ENCODE measurements around the gene SPATA25.
"Not testable (repeated sequence)": the region's sequence is repeated elsewhere in the genome, so short reads cannot be mapped to it uniquely, and the experiment has no call there.

SPATA25 gene, protein sequence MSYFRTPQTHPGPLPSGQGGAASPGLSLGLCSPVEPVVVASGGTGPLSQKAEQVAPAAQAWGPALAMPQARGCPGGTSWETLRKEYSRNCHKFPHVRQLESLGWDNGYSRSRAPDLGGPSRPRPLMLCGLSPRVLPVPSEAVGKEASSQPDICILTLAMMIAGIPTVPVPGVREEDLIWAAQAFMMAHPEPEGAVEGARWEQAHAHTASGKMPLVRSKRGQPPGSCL

DNA sequence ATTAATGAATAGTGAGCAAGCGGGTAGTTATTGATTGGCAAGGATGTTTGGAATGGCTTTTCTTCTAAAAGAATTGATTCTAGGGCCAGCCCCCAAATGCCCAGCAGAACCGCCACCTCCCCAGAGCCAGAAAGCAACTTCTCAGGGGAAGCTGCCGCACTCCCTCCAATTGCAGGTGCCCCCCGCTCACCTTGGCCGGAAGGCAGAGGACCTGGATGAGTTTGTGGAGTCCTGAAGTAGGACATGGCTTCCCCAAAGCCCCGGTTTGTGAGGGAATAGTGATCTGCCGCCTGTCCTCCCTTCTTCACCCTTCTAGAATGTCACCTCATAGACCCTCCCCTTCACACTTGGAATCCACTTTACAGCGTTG lies at the start of gene SPATA25:
Gene SPATA25 (minus strand): TSS at position 277 of the 370 bp plus-strand sequence. CDS start 32 bp downstream, at position 245.
- Histone ChIP-seq H3K9me3 (ENCODE audit: control insufficient read depth, insufficient read depth, low read depth, low read length) (no peaks in the 10 kb centered on the region), H3K4me1 (ENCODE audit: control insufficient read depth, insufficient read depth, low read length) (no peaks in the 10 kb centered on the region), H3K4me3 (ENCODE audit: low read depth, low read length) (no peak within 1 kb of the TSS), H3K27me3 (ENCODE audit: control insufficient read depth, insufficient read depth, low read length) (no peaks in the 10 kb centered on the region), H3K27ac (ENCODE audit: low read depth, low read length) (no peak within 1 kb of the TSS), H3K9ac (ENCODE audit: low read length) (no peak within 1 kb of the TSS), H3K36me3 (ENCODE audit: control insufficient read depth, insufficient read depth, low read length) (peaks cover 43% of the 10 kb centered on the region)

DNA sequence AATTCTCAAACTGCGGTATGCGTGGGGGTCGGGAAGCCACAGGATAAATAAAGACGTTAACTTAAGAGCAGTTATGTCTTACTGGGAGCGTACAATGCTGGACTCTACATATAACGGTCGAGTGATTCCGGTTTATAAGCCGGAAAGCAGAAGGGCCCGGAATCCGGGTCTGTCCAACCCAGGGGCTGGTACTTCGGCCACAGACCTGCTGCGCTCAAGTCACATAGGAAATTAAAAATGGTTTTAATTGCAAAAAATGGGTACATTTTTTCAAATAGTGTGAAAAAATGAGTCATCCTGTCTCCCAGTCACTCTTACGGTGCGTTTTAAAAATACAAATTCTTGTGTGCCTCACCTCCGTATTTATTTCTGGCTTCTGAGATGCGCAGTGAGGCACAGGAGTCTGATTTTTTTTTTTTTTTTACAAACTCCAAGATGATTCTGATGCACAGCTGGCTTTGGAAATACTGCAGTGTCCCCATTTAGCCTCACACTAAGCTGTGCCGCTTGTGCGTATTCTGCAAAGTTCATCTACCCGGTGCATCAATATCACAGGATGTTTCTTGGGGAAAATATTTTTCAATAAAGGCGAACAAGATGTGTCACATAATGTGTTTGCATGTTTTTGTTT lies 48.1 kb upstream of the SPATA25 start:
- peaks cover 34% of the 10 kb centered on the region for H3K36me3 ChIP-seq (ENCODE audit: control insufficient read depth, insufficient read depth, low read length)
- no peaks in the 10 kb centered on the region for H3K9me3 ChIP-seq (ENCODE audit: control insufficient read depth, insufficient read depth, low read depth, low read length)
- peaks cover 28% of the 10 kb centered on the region for H3K4me1 ChIP-seq (ENCODE audit: control insufficient read depth, insufficient read depth, low read length)
- peak overlapping the region; percentile 82 for H3K9ac ChIP-seq (ENCODE audit: low read length)
- no peak overlapping the region for H3K27ac ChIP-seq (ENCODE audit: low read depth, low read length)
- no peaks in the 10 kb centered on the region for H3K27me3 ChIP-seq (ENCODE audit: control insufficient read depth, insufficient read depth, low read length)
- H3K4me3 ChIP-seq (ENCODE audit: low read depth, low read length) = peak overlapping the region; percentile 83

DNA sequence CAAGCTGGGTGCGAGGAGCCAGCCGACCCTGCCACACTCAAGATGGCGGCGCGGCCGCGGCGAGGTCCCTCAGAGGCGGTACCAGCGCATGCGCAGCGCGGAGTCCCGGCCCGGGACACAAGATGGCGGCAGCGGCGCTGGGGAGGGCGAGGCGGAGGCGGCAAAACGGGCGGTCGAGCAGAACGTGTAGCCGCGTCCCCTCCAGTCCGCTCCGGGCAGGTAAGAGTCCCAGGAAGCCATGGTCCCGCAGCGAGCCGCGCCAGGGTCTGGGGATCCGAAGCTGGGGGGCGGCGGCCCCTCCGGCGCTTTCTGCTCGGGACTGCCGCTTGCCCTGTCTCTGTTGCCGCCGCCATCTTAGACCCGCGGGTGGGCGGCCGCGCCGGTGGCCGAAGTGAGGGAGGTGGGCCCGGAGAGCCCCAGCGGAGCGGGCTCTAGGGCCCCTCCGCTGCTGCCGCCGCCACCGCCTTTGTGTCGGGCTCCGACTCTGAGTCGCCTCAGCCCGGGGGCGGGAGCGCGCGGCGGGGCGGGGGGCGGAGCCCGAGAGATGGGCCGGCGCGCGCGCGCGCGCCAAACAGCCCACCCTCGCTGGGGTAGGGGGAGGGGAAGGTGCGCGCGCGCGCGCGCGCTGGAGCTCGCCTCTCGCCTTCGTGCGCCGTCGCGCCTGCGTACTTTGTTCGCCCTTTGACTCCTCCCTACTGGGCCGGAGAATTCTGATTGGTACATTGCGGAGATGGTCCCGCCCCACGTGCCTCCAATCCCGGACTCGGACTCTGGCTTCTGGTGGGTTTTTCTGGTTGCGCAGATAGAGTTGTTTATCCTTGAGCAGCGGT lies 47.4 kb upstream of the SPATA25 start, which contains the start of gene PCIF1:
Gene PCIF1 (plus strand): TSS at position 98 of the 830 bp plus-strand sequence. CDS start 4,317 bp downstream, outside the sequence.
- Histone ChIP-seq H3K27me3 (ENCODE audit: control insufficient read depth, insufficient read depth, low read length) (no peaks in the 10 kb centered on the region), H3K4me1 (ENCODE audit: control insufficient read depth, insufficient read depth, low read length) (peaks cover 28% of the 10 kb centered on the region), H3K4me3 (ENCODE audit: low read depth, low read length) (peak within 1 kb of the TSS; percentile 83), H3K9me3 (ENCODE audit: control insufficient read depth, insufficient read depth, low read depth, low read length) (no peaks in the 10 kb centered on the region), H3K9ac (ENCODE audit: low read length) (peak within 1 kb of the TSS; percentile 100), H3K27ac (ENCODE audit: low read depth, low read length) (peak within 1 kb of the TSS; percentile 100), H3K36me3 (ENCODE audit: control insufficient read depth, insufficient read depth, low read length) (peaks cover 27% of the 10 kb centered on the region)

DNA sequence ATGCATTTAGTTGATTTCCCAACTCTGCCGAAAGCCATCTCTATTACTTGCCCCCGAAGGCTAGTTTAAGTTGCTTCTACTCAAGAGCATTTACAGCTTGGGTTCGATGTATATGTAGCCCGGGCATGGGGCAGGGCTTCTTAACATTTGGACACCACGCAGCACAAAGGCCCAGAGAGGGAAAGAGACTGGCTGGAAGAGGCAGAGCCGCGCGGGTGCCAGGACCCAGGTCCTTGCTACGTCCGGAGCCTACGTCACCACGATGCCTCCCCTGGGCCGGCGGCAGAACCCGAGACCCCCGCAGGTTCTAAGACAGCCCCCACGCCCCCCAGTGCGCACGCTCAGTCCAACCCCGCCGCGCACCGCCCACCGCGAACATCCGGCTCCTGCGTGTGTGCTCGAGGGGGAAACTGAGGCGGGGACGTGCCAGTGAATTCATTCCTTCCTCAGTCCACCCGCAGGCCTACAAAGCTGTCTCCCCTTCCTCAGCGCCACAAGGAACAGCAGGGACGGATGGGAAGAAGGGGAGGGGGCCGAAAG lies 46.7 kb upstream of the SPATA25 start:
- Histone ChIP-seq H3K27me3 (ENCODE audit: control insufficient read depth, insufficient read depth, low read length) (no peaks in the 10 kb centered on the region), H3K36me3 (ENCODE audit: control insufficient read depth, insufficient read depth, low read length) (peaks cover 20% of the 10 kb centered on the region), H3K9ac (ENCODE audit: low read length) (peak overlapping the region; percentile 100), H3K27ac (ENCODE audit: low read depth, low read length) (peak overlapping the region; percentile 100), H3K4me3 (ENCODE audit: low read depth, low read length) (peak overlapping the region; percentile 83), H3K9me3 (ENCODE audit: control insufficient read depth, insufficient read depth, low read depth, low read length) (no peaks in the 10 kb centered on the region), H3K4me1 (ENCODE audit: control insufficient read depth, insufficient read depth, low read length) (peaks cover 28% of the 10 kb centered on the region)

DNA sequence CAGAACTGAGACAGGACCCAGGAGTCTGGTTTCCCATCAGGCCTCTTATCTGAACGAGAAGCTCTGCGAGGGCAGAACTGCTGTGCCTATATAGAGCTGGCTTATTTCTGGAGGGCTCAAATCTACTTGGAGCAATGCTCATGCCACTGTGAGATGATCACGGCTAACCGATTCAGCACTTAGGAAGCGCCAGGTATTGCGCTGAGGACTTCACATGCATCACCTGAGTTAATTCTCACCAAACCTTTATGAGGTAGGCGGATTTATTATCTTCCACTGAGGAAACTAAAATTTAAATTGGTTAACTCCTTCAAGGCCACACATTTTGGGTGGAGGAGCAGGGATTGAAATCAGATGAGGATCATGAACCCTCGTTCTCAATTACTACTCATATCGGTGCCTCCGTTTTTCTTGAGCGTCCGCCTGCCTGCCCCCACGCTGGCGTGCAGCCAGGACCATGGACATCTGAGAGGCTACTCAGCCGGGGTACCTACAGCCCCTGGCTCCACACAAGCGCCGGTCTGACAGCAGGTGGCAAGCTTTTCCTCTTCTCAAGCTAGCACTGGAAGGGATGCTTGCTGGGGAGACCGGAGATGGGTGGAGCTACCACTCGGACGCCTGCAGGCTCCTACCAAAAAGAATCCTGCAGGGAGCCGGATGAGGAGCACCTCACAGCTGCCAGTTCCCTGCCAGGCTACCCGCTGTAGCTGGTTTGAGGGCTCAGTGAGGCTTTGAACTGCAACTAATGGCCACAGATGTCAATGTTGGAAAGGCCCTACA lies 46.0 kb upstream of the SPATA25 start:
- Histone ChIP-seq H3K9me3 (ENCODE audit: control insufficient read depth, insufficient read depth, low read depth, low read length) (no peaks in the 10 kb centered on the region), H3K27ac (ENCODE audit: low read depth, low read length) (peak overlapping the region; percentile 100), H3K9ac (ENCODE audit: low read length) (peak overlapping the region; percentile 100), H3K4me3 (ENCODE audit: low read depth, low read length) (peak overlapping the region; percentile 83), H3K36me3 (ENCODE audit: control insufficient read depth, insufficient read depth, low read length) (peaks cover 15% of the 10 kb centered on the region), H3K4me1 (ENCODE audit: control insufficient read depth, insufficient read depth, low read length) (peaks cover 26% of the 10 kb centered on the region), H3K27me3 (ENCODE audit: control insufficient read depth, insufficient read depth, low read length) (no peaks in the 10 kb centered on the region)

DNA sequence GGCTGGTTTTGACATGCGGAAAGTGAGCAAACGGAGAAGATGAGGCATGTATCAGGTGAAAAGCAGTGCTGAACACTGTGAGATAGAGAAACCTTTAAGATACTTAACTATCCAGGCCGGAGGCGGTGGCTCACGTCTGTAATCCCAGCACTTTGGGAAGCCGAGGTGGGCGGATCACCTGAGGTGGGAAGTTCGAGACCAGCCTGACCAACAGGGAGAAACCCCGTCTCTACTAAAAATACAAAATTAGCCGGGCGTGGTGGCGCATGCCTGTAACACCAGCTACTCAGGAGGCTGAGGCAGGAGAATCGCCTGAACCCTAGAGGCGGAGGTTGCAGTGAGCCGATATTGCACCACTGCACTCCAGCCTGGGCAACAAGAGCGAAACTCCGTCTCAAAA lies 44.3 kb upstream of the SPATA25 start:
- not testable (repeated sequence) for H3K4me1 ChIP-seq (ENCODE audit: control insufficient read depth, insufficient read depth, low read length); H3K4me3 ChIP-seq (ENCODE audit: low read depth, low read length)

DNA sequence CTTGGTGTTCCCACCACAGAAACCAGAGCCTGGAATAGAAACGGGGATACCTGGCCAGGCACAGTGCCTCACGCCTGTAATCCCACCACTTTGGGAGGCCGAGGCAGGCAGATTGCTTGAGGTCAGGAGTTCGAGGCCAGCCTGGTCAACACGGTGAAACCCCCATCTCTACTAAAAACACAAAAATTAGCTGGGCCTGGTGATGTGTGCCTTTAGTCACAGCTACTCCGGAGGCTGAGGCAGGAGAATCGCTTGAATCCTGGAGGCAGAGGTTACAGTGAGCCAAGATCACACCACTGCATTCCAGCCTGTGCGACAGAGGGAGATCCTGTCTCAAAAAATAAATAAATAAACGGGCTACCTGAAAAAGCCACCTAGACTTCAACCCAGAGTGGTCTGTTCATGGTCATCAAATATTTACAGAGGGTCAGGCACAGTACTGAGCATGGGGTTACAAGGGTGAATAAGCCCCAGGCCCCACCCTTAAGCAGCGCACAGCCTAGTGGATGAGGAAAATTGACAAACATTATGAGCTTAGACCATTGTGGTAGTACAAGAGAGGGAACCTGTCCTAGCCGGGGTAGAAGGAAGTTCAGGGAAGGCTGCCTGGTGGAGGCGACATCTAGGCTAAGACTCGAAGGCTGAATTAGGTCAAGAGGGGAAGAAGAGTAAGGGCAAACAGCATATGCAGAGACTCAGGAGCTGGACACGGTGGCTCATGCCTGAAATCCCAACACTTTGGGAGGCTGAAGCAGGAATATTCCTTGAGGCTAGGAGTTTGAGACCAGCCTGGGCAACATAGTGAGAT lies 39.9 kb upstream of the SPATA25 start:
- Histone ChIP-seq H3K4me3 (ENCODE audit: low read depth, low read length) (no peak overlapping the region), H3K9ac (ENCODE audit: low read length) (no peak overlapping the region), H3K36me3 (ENCODE audit: control insufficient read depth, insufficient read depth, low read length) (no peaks in the 10 kb centered on the region), H3K4me1 (ENCODE audit: control insufficient read depth, insufficient read depth, low read length) (0 out of 2 replicates have a peak, but pooled peaks cover 3% of the 10 kb centered on the region), H3K9me3 (ENCODE audit: control insufficient read depth, insufficient read depth, low read depth, low read length) (no peaks in the 10 kb centered on the region), H3K27me3 (ENCODE audit: control insufficient read depth, insufficient read depth, low read length) (no peaks in the 10 kb centered on the region), H3K27ac (ENCODE audit: low read depth, low read length) (no peak overlapping the region)

More for the DNA sequence above, 44.3 kb upstream of the SPATA25 start:
- not testable (repeated sequence) for H3K36me3 ChIP-seq (ENCODE audit: control insufficient read depth, insufficient read depth, low read length); H3K27ac ChIP-seq (ENCODE audit: low read depth, low read length); H3K9me3 ChIP-seq (ENCODE audit: control insufficient read depth, insufficient read depth, low read depth, low read length); H3K9ac ChIP-seq (ENCODE audit: low read length); H3K27me3 ChIP-seq (ENCODE audit: control insufficient read depth, insufficient read depth, low read length)

DNA sequence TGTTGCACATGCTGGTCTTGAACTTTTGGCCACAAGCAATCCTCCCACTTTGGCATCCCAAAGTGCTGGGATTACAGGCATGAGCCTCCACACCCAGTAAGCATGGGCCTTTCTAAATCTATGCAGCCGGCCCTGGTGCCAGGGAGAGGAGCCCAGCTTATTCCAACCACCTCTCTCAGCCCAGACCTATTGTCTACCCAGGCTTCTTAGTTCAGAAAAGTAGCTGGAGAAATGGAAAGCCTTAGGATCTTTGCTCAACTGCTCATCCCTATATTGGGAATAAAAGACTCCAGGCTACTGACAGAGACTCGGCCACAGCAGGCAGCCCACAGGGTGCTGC lies 39.3 kb upstream of the SPATA25 start:
- H3K9ac ChIP-seq (ENCODE audit: low read length) = no peak overlapping the region
- 0 out of 2 replicates have a peak, but pooled peaks cover 3% of the 10 kb centered on the region for H3K4me1 ChIP-seq (ENCODE audit: control insufficient read depth, insufficient read depth, low read length)
- no peaks in the 10 kb centered on the region for H3K36me3 ChIP-seq (ENCODE audit: control insufficient read depth, insufficient read depth, low read length)
- H3K27ac ChIP-seq (ENCODE audit: low read depth, low read length) = no peak overlapping the region
- no peak overlapping the region for H3K4me3 ChIP-seq (ENCODE audit: low read depth, low read length)
- H3K27me3 ChIP-seq (ENCODE audit: control insufficient read depth, insufficient read depth, low read length) = no peaks in the 10 kb centered on the region
- no peaks in the 10 kb centered on the region for H3K9me3 ChIP-seq (ENCODE audit: control insufficient read depth, insufficient read depth, low read depth, low read length)

DNA sequence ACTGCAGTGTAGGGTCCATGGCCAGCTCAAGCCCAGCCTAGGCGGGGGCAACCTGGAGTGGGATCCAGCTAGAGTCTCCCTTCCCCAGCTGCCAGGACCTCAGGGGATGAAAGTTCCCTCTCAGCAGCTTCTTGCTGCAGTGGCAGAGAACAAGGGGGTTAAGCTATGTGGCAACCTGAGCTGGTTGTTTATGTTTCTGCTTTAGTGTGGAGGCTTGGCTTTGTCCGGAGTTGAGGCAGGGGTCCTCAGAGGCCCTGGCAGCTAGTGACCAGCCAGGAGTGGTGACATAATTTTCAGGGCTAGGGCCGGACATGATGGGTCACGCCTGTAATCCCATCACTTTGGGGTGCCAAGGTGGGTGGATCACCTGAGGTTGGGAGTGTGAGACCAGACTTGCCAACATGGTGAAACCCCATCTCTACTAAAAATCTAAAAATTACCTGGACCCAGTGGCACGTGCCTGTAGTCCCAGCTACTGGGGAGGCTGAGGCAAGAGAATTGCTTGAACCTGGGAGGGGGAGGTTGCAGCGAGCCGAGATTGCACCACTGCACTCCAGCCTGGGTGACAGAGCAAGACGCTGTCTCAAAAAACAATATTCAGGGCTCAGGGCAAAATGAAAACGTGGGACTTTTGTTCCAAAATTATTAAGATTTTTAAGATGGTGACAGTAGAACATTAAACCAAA lies 38.5 kb upstream of the SPATA25 start:
- Histone ChIP-seq H3K36me3 (ENCODE audit: control insufficient read depth, insufficient read depth, low read length) (no peaks in the 10 kb centered on the region), H3K27ac (ENCODE audit: low read depth, low read length) (no peak overlapping the region), H3K9ac (ENCODE audit: low read length) (no peak overlapping the region), H3K9me3 (ENCODE audit: control insufficient read depth, insufficient read depth, low read depth, low read length) (no peaks in the 10 kb centered on the region), H3K4me1 (ENCODE audit: control insufficient read depth, insufficient read depth, low read length) (0 out of 2 replicates have a peak, but pooled peaks cover 3% of the 10 kb centered on the region), H3K4me3 (ENCODE audit: low read depth, low read length) (no peak overlapping the region), H3K27me3 (ENCODE audit: control insufficient read depth, insufficient read depth, low read length) (no peaks in the 10 kb centered on the region)

Data from HUES6 (cell line).